ENCODE results near the gene BPIFB6.

DNA sequence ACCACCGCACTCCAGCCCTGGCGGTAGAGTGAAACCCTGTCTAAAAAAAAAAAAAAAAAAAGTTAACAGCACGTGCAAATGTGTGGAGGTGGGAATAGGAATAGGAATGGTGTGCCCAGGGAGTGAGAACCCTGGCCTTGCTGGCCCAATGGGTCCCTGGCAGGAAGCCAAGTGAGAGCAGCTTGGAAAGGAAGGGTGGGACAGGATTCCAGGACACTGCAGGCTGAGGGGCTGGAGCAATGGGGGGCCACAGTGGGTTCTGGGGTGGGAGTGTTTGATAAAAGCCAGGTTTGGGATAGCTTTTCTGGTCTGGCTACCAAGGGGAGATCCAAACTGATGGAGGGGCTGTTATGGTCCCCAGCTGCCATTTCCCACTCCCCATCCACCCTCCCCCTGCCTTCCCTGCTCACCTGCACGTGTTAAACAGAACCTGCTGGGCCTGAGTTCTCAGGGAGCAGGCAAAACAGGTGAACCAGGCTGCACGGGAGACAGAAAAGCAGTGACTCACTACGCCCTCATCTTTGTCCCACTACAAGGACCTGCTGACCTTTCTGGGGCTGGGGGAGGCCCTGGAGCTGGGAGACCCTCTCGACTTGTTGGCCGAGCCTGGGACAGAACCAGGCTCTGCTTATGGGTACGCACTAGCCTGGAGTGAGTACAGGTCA, 30.5 kb upstream of the BPIFB6 start:
- TF ChIP-seq CTCF (IDR thresholded peaks at IDR 0.05) (no peak), TP53 (CRISPR knock-in tag; IDR thresholded peaks at IDR 0.05) (no peak), POLR2A (IDR thresholded peaks at IDR 0.05; ENCODE audit: low read length) (no peak), MAFK (IDR thresholded peaks at IDR 0.05; ENCODE audit: partially characterized antibody) (no peak), MYC (IDR thresholded peaks at IDR 0.05; ENCODE audit: borderline replicate concordance, low read length) (no peak)

Measured in A549 (cell line).